Naive thymus-derived CD4-positive, alpha-beta T cell (primary cell): ENCODE results near the gene GFI1. TPM values are rescaled to one million over a fixed set of nuclear protein-coding genes. Genes with fewer than 3 reads are reported as not detected.

Source experiments
- ATAC-seq: fragments of 150-1000 bp; cut with Tn5 transposase; 2 replicates; pipeline ENCODE4 v1.10.0; 2021; ENCODE audit warnings: mild to moderate bottlenecking, moderate library complexity
- CTCF ChIA-PET: fragments of 350-600 bp; sonication (Branson Sonifier 250); formaldehyde crosslinking; loops from one replicate; lab custom pipeline; 2021; ENCODE audit warnings: antibody characterized with exemption; lab: Charles Lee
- POLR2A ChIA-PET: fragments of 350-600 bp; sonication (Branson Sonifier 250); formaldehyde crosslinking; loops from one replicate; lab custom pipeline; 2021; ENCODE audit warnings: antibody characterized with exemption, inconsistent platforms; lab: Charles Lee
- DNase-seq, 9 donors: peaks; one replicate each; pipeline versions ENCODE4 v3.0.0 to v3.0.0-alpha.2; 2020 to 2022; ENCODE audit warnings: mixed read lengths in 1 of 9
- H3K27ac ChIP-seq: one replicate; pipeline ENCODE4 v1.7.0; 2013; ENCODE audit warnings: mild to moderate bottlenecking, low read depth, low read length, moderate library complexity
- H3K27me3 ChIP-seq, 2 donors: one replicate each; pipeline ENCODE4 v1.7.0; 2013; ENCODE audit warnings: low read length in 2 of 2, mild to moderate bottlenecking in 2 of 2, moderate library complexity in 2 of 2; ENCODE audit not compliant: control insufficient read depth in 2 of 2, insufficient read depth in 2 of 2
- H3K36me3 ChIP-seq, 3 experiments: 1 replicate in 2 of 3; 2 replicates in 1 of 3; pipeline ENCODE4 v1.7.0; 2013; ENCODE audit warnings: low read length in 3 of 3, mild to moderate bottlenecking in 3 of 3, moderate library complexity in 1 of 3; ENCODE audit not compliant: insufficient read depth in 3 of 3, control insufficient read depth in 2 of 3
- H3K4me1 ChIP-seq, 2 donors: one replicate each; pipeline ENCODE4 v1.7.0; 2013; ENCODE audit warnings: low read length in 2 of 2, mild to moderate bottlenecking in 2 of 2, moderate library complexity in 1 of 2; ENCODE audit not compliant: control insufficient read depth in 2 of 2, insufficient read depth in 2 of 2
- H3K4me3 ChIP-seq: 2 replicates; pipeline ENCODE4 v1.7.0; 2013; ENCODE audit warnings: mild to moderate bottlenecking, low read length
- H3K9me3 ChIP-seq, 3 experiments: 1 replicate in 2 of 3; 2 replicates in 1 of 3; pipeline ENCODE4 v1.7.0; 2013; ENCODE audit warnings: low read length in 3 of 3; ENCODE audit not compliant: control insufficient read depth in 2 of 3
- H3K27ac Mint-ChIP-seq, 9 donors: one replicate each; pipeline ENCODE4 v1.8.0; 2020 to 2022; ENCODE audit warnings: mixed read lengths in 9 of 9, mild to moderate bottlenecking in 8 of 9, moderate library complexity in 5 of 9, inconsistent platforms in 2 of 9
- H3K27me3 Mint-ChIP-seq, 5 donors: one replicate each; pipeline ENCODE4 v1.8.0; 2021 to 2022; ENCODE audit warnings: mixed read lengths in 5 of 5, mild to moderate bottlenecking in 1 of 5
- H3K36me3 Mint-ChIP-seq, 5 donors: one replicate each; pipeline ENCODE4 v1.8.0; 2020 to 2022; ENCODE audit warnings: mixed read lengths in 5 of 5, mild to moderate bottlenecking in 3 of 5, inconsistent platforms in 1 of 5
- H3K4me1 Mint-ChIP-seq, 7 donors: one replicate each; pipeline ENCODE4 v1.8.0; 2020 to 2022; ENCODE audit warnings: mixed read lengths in 7 of 7, mild to moderate bottlenecking in 3 of 7, inconsistent platforms in 1 of 7
- H3K4me3 Mint-ChIP-seq, 10 donors: one replicate each; pipeline ENCODE4 v1.8.0; 2020 to 2022; ENCODE audit warnings: mild to moderate bottlenecking in 10 of 10, mixed read lengths in 10 of 10, moderate library complexity in 6 of 10, inconsistent platforms in 2 of 10
- H3K9me3 Mint-ChIP-seq, 11 donors: one replicate each; pipeline ENCODE4 v1.8.0; 2020 to 2022; ENCODE audit warnings: mixed read lengths in 11 of 11, mild to moderate bottlenecking in 4 of 11, inconsistent platforms in 1 of 11, moderate library complexity in 1 of 11
- intact Hi-C, 2 donors: fragments of 100-400 bp; cut with micrococcal nuclease; formaldehyde crosslinking; loops; one replicate each; pipeline ENCODE4 v1.15.1; 2023
- polyA plus RNA-seq, 2 donors: library from polyadenylated mRNA; unstranded; fragments of 300-500 nt; fragmentation: Illumina TruSeq; gene quantifications; one replicate each; pipeline ENCODE4 v1.2.3, GENCODE V29; 2021
- total RNA-seq, 6 experiments: library from RNA in 5 of 6; stranded (reverse) in 5 of 6; gene quantifications; 1 replicate in 5 of 6; 2 replicates in 1 of 6; pipeline ENCODE4 v1.2.3 and lab custom pipeline; 2021 to 2026

The GFI1 gene
- total and polyA plus RNA-seq, 7 experiments from 2014 or later, result 3.3 to 78.8 (median 13.8) TPM

DNA sequence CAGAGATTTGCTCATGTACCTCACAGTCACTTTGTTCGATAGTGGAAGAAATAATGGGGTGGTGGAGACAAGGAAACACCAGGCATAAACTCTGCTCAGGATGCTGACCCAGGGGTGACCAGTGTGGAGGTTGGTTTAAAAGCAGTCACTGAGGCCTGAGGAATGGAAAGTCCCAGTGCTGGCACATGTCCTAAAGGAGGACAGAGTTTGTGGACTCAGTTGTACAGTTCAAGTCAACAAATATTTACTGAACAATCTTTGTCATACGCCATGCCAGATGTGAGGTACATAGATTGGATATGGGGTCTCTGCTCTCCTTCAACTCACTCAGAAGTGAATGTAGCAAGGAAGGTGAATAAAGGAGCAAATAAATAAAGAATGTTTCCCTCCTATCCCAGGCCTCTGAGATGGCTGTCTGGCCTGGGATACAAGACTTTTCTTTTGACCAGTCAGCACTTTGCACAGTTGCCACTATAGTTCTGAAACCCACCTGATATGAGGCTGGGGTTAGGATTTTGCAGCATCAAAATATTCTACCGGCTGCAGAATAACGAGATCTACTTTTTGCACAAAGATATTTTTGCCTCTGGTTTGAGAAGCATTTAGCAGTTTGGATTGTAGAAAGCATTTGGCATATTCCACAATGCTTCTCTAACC is 7.9 kb upstream of the GFI1 start:
- Mint-ChIP-seq H3K27ac (peak overlapping the region in 2 of 9 donors; percentile 18 to 55), H3K4me1 (peaks cover 7 to 36% (median 26%) of the 10 kb centered on the region in 7 donors), H3K27me3 (no peaks in the 10 kb centered on the region), H3K36me3 (peaks cover 0 to 12% (median 0%) of the 10 kb centered on the region in 5 donors), H3K9me3 (peaks cover 0 to 2% (median 0%) of the 10 kb centered on the region in 11 donors), H3K4me3 (peak overlapping the region in 2 of 10 donors; percentile 36 to 61)
- intact Hi-C loops, result loop anchor here in 1 of 2 donors (1.0 kb wide), 1 partner anchor 7 kb away; no protein-coding TSS in a partner anchor
- Histone ChIP-seq H3K27me3 (no peaks in the 10 kb centered on the region), H3K36me3 (no peaks in the 10 kb centered on the region), H3K4me3 (no peak overlapping the region), H3K4me1 (peaks cover 14 to 18% of the 10 kb centered on the region in 2 donors), H3K27ac (no peak overlapping the region), H3K9me3 (no peaks in the 10 kb centered on the region)
- CTCF ChIA-PET, result no interaction called here
- no peak for DNase-seq
- ATAC-seq, result no peak
- POLR2A ChIA-PET, result interaction anchor here (1.6 to 1.9 kb wide), 2 partner anchors 9 kb away, joined by 6 to 7 read pairs; no protein-coding TSS in a partner anchor

DNA sequence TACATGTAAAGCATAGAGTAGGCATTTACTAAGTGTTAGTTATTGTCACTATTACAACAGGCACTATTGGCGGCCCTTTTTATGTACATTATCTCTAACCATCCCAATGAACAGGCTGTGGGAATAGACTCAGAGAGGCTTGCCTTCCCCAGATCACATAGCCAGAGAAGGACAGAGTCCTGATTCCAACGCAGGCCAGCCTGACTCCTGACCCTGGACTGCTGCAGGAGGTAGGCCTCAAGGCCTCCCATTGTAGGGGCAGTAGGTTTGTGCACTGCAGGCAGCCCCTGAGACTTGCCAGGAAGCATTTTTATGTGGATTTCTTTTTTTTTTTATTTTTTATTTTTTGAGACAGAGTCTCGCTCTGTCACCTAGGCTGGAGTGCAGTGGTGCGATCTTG is 6.4 kb upstream of the GFI1 start:
- intact Hi-C loops, result no loop called here
- Histone ChIP-seq H3K4me3 (no peak overlapping the region), H3K27ac (no peak overlapping the region), H3K27me3 (no peaks in the 10 kb centered on the region), H3K36me3 (no peaks in the 10 kb centered on the region), H3K9me3 (no peaks in the 10 kb centered on the region), H3K4me1 (peaks cover 18% of the 10 kb centered on the region in 2 donors)
- POLR2A ChIA-PET, result interaction anchor here (0.7 to 1.6 kb wide), 3 partner anchors 8 to 55 kb away, joined by 3 to 7 read pairs (median 4); no protein-coding TSS in a partner anchor
- H3K9me3 Mint-ChIP-seq, result no peaks in the 10 kb centered on the region
- CTCF ChIA-PET, result no interaction called here
- H3K27me3 Mint-ChIP-seq, result no peaks in the 10 kb centered on the region
- DNase-seq (no peak), ATAC-seq (no peak)
- no peak overlapping the region for H3K4me3 Mint-ChIP-seq
- no peak overlapping the region for H3K27ac Mint-ChIP-seq
- peaks cover 17 to 50% (median 39%) of the 10 kb centered on the region in 7 donors for H3K4me1 Mint-ChIP-seq
- peaks cover 0 to 8% (median 0%) of the 10 kb centered on the region in 5 donors for H3K36me3 Mint-ChIP-seq

- peaks cover 19 to 53% (median 31%) of the 10 kb centered on the region in 7 donors for H3K4me1 Mint-ChIP-seq
- ChIA-PET CTCF (interaction anchor here (0.7 kb wide), 1 partner anchor 10 kb away, joined by 3 read pairs; no protein-coding TSS in a partner anchor), POLR2A (interaction anchor here (0.6 to 1.1 kb wide), 3 partner anchors 12 to 161 kb away, joined by 3 to 4 read pairs (median 3); no protein-coding TSS in a partner anchor)
- H3K36me3 Mint-ChIP-seq, result peaks cover 0 to 11% (median 0%) of the 10 kb centered on the region in 5 donors
- Histone ChIP-seq H3K36me3 (peaks cover 0 to 11% (median 0%) of the 10 kb centered on the region in 3 experiments), H3K4me1 (peaks cover 12 to 14% of the 10 kb centered on the region in 2 donors), H3K27ac (no peak overlapping the region), H3K4me3 (no peak overlapping the region), H3K9me3 (no peaks in the 10 kb centered on the region), H3K27me3 (no peaks in the 10 kb centered on the region)
- ATAC-seq (no peak), DNase-seq (no peak)
- peak overlapping the region in 2 of 10 donors; percentile 1 to 49 for H3K4me3 Mint-ChIP-seq
- intact Hi-C loops, result loop anchor here (2.0 to 10.0 kb wide), 9 partner anchors 14 to 1467 kb away; partner anchors contain the start of genes DIPK1A (in 2 of the 2), RPL5 (in 1 of the 2) and ZNF644 (in 1 of the 2)
- H3K27ac Mint-ChIP-seq, result peak overlapping the region in 8 of 9 donors; percentile 32 to 90 (median 68)
- H3K27me3 Mint-ChIP-seq, result peaks cover 0 to 3% (median 0%) of the 10 kb centered on the region in 5 donors
- no peaks in the 10 kb centered on the region for H3K9me3 Mint-ChIP-seq
These were observed 2.1 kb upstream of the GFI1 start for GRCh38 chr1:92488832-92489231.

- no peaks in the 10 kb centered on the region for H3K9me3 Mint-ChIP-seq
- H3K9me3 ChIP-seq, result no peaks in the 10 kb centered on the region
- peak overlapping the region; percentile 32 to 90 (median 57) for H3K27ac Mint-ChIP-seq
- DNase-seq (no peak), ATAC-seq (no peak)
- intact Hi-C loops, result loop anchor here (2.0 to 10.0 kb wide), 9 partner anchors 14 to 1466 kb away; partner anchors contain the start of genes DIPK1A (in 2 of the 2), RPL5 (in 1 of the 2) and ZNF644 (in 1 of the 2)
- H3K27me3 Mint-ChIP-seq, result peaks cover 0 to 3% (median 0%) of the 10 kb centered on the region in 5 donors
- H3K36me3 Mint-ChIP-seq, result peaks cover 0 to 12% (median 0%) of the 10 kb centered on the region in 5 donors
- peaks cover 12 to 14% of the 10 kb centered on the region in 2 donors for H3K4me1 ChIP-seq
- H3K27ac ChIP-seq, result no peak overlapping the region
- peaks cover 0 to 15% (median 0%) of the 10 kb centered on the region in 3 experiments for H3K36me3 ChIP-seq
- H3K4me3 ChIP-seq, result no peak overlapping the region
- POLR2A ChIA-PET, result interaction anchor here (0.6 to 1.1 kb wide), 3 partner anchors 12 to 161 kb away, joined by 3 to 4 read pairs (median 3); no protein-coding TSS in a partner anchor
- CTCF ChIA-PET, result interaction anchor here (0.7 kb wide), 1 partner anchor 10 kb away, joined by 3 read pairs; no protein-coding TSS in a partner anchor
- peaks cover 19 to 53% (median 31%) of the 10 kb centered on the region in 7 donors for H3K4me1 Mint-ChIP-seq
- H3K4me3 Mint-ChIP-seq, result peak overlapping the region in 4 of 10 donors; percentile 1 to 49 (median 19)
- H3K27me3 ChIP-seq, result no peaks in the 10 kb centered on the region
These were observed 1.7 kb upstream of the GFI1 start for GRCh38 chr1:92488416-92488815.

- DNase-seq (no peak), ATAC-seq (no peak)
- ChIA-PET CTCF (interaction anchor here (5.0 kb wide), 1 partner anchor 109 kb away, joined by 26 read pairs; no protein-coding TSS in a partner anchor), POLR2A (interaction anchor here (0.5 to 6.9 kb wide), 7 partner anchors 9 to 100 kb away, joined by 3 to 89 read pairs (median 4); no protein-coding TSS in a partner anchor)
- H3K4me1 Mint-ChIP-seq, result peaks cover 28 to 56% (median 37%) of the 10 kb centered on the region in 7 donors
- H3K27me3 Mint-ChIP-seq, result peaks cover 0 to 3% (median 0%) of the 10 kb centered on the region in 5 donors
- H3K4me3 ChIP-seq, result peak overlapping the region; percentile 51
- peaks cover 0 to 17% (median 0%) of the 10 kb centered on the region in 3 experiments for H3K36me3 ChIP-seq
- intact Hi-C loops, result loop anchor here (1.0 to 10.0 kb wide), 14 partner anchors 8 to 1465 kb away; partner anchors contain the start of genes DIPK1A (in 2 of the 2), BTBD8 (in 1 of the 2), RPL5 (in 1 of the 2) and ZNF644 (in 1 of the 2)
- peaks cover 0 to 22% (median 0%) of the 10 kb centered on the region in 5 donors for H3K36me3 Mint-ChIP-seq
- H3K9me3 Mint-ChIP-seq, result no peaks in the 10 kb centered on the region
- H3K4me1 ChIP-seq, result peaks cover 12 to 14% of the 10 kb centered on the region in 2 donors
- H3K9me3 ChIP-seq, result no peaks in the 10 kb centered on the region
- no peaks in the 10 kb centered on the region for H3K27me3 ChIP-seq
- H3K27ac Mint-ChIP-seq, result peak overlapping the region; percentile 14 to 86 (median 57)
- peak overlapping the region; percentile 55 for H3K27ac ChIP-seq
- H3K4me3 Mint-ChIP-seq, result peak overlapping the region; percentile 68 to 99 (median 81)
These were observed 417 bp upstream of the GFI1 start for GRCh38 chr1:92487078-92487605.
